Ascending aorta (tissue), 2 donors: ENCODE results near the gene CLMN. TPM values are rescaled to one million over a fixed set of nuclear protein-coding genes. Genes with fewer than 3 reads are reported as not detected.

Experiments
- DNase-seq, 2 donors: peaks; one replicate each; pipeline ENCODE4 v3.0.0-alpha.2; 2019; ENCODE audit warnings: low spot score in 2 of 2
- H3K27ac ChIP-seq, 2 donors: fragments of 200-600 bp; sonication (generic); one replicate each; pipeline ENCODE4 v1.5.1; 2016 to 2017; ENCODE audit warnings: mild to moderate bottlenecking in 1 of 2
- H3K27me3 ChIP-seq: fragments of 200-600 bp; sonication (generic); one replicate; pipeline ENCODE4 v1.5.1; 2017
- H3K36me3 ChIP-seq, 2 donors: fragments of 200-600 bp; sonication (generic); one replicate each; pipeline ENCODE4 v1.5.1; 2016
- H3K4me1 ChIP-seq, 2 donors: fragments of 200-600 bp; sonication (generic); one replicate each; pipeline ENCODE4 v1.5.1; 2016 to 2017; ENCODE audit warnings: mild to moderate bottlenecking in 1 of 2
- H3K4me3 ChIP-seq, 2 donors: fragments of 200-600 bp; sonication (generic); one replicate each; pipeline ENCODE4 v1.5.1; 2016 to 2017; ENCODE audit warnings: mild to moderate bottlenecking in 1 of 2
- H3K9me3 ChIP-seq, 2 donors: fragments of 200-600 bp; sonication (generic); one replicate each; pipeline ENCODE4 v1.5.1; 2016
- intact Hi-C: fragments of 100-400 bp; cut with DNase I; formaldehyde crosslinking; loops from one replicate; pipeline ENCODE4 v1.15.1; 2023
- total RNA-seq: library from RNA; depleted of rRNA; stranded (reverse); fragments of >200 nt; gene quantifications from one replicate; pipeline ENCODE4 v1.1.0, GENCODE V29; 2016
- TF ChIP-seq, protein P1 (sequence below), 3 experiments: fragments of 200-600 bp in 2 of 3; fragments of 450-650 bp in 1 of 3; sonication (generic) in 2 of 3; IDR thresholded peaks; one replicate each; pipeline ENCODE4 v1.5.1; 2016 to 2019; ENCODE audit warnings: antibody characterized with exemption in 3 of 3, mild to moderate bottlenecking in 1 of 3, moderate library complexity in 1 of 3

The CLMN gene
- total RNA-seq, 1 donor from 2014 or later: 4.7 TPM

- no peaks in the 10 kb centered on the region for H3K36me3 ChIP-seq
- no peaks in the 10 kb centered on the region for H3K9me3 ChIP-seq
- DNase-seq: peak; percentile 79 to 98
- peak within 1 kb of the TSS; percentile 89 to 94 for H3K27ac ChIP-seq
- peak within 1 kb of the TSS; percentile 88 to 97 for H3K4me3 ChIP-seq
- TF ChIP-seq, protein P1, sequence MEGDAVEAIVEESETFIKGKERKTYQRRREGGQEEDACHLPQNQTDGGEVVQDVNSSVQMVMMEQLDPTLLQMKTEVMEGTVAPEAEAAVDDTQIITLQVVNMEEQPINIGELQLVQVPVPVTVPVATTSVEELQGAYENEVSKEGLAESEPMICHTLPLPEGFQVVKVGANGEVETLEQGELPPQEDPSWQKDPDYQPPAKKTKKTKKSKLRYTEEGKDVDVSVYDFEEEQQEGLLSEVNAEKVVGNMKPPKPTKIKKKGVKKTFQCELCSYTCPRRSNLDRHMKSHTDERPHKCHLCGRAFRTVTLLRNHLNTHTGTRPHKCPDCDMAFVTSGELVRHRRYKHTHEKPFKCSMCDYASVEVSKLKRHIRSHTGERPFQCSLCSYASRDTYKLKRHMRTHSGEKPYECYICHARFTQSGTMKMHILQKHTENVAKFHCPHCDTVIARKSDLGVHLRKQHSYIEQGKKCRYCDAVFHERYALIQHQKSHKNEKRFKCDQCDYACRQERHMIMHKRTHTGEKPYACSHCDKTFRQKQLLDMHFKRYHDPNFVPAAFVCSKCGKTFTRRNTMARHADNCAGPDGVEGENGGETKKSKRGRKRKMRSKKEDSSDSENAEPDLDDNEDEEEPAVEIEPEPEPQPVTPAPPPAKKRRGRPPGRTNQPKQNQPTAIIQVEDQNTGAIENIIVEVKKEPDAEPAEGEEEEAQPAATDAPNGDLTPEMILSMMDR (IDR thresholded peaks at IDR 0.05): no peak
- intact Hi-C loops: loop anchor here (2.0 to 5.0 kb wide), 3 partner anchors 165 to 557 kb away; partner anchors contain the start of gene GLRX5
- peaks cover 3 to 16% of the 10 kb centered on the region in 2 donors for H3K4me1 ChIP-seq
- no peaks in the 10 kb centered on the region for H3K27me3 ChIP-seq
These were observed 162.2 kb downstream of the CLMN start, which contains the start of gene DICER1 for GRCh38 chr14:95157327-95158189. TSS of gene DICER1 (minus strand) at chr14:95157529. CDS start at chr14:95133458, 24,071 bp downstream.

- TF ChIP-seq, protein P1 (IDR thresholded peaks at IDR 0.05): no peak
- H3K27me3 ChIP-seq: no peaks in the 10 kb centered on the region
- DNase-seq: no peak
- H3K4me1 ChIP-seq: peaks cover 3 to 18% of the 10 kb centered on the region in 2 donors
- H3K27ac ChIP-seq: peak overlapping the region; percentile 89 to 94
- H3K36me3 ChIP-seq: no peaks in the 10 kb centered on the region
- no peaks in the 10 kb centered on the region for H3K9me3 ChIP-seq
- H3K4me3 ChIP-seq: peak overlapping the region; percentile 88 to 97
- intact Hi-C loops: loop anchor here (2.0 to 5.0 kb wide), 3 partner anchors 165 to 556 kb away; partner anchors contain the start of gene GLRX5
These were observed 162.7 kb downstream of the CLMN start for GRCh38 chr14:95157048-95157326.

DNA sequence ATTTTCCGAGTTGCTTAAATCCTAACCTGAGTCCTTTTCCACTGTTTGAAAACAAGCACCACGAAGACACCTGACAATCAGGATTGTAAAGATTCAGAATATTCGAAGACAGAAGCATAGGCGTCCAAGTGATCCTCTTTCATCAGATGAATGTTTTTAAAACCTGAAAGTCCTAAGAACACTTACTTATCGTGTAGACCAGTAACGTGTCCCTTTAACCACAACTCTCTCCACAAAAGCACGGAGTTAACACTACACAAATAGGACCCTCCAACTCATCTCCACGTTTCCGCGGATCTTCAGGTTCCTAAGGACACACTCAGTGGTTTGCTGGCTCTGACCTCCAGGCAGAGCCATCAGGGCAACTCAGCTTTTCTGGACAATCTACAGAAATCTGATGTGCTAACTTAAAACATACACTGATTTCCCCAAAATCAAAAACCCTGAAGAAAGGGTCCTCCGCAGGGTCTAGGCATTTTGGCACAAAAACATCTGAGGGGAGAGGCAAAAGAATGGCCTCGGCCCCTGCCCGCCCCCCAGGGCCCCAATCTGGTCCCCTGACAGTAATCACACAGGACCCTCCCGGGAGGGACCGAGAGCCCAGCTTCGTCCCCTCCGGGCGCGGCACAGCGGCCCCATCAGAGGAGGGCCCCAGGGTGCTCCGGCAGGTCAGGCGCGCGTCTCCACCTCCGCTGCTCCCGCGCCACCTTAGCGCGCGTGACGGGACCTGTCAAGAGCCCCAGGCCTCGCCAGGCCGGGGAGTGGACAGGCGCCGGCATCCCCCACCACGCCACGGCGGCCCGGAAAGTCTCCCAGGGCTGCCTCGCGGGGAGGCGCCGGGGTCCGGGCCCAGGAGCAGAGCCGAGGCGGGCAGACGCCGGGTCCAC lies 163.3 kb downstream of the CLMN start:
- peaks cover 3 to 24% of the 10 kb centered on the region in 2 donors for H3K4me1 ChIP-seq
- peak in 1 of 2 donors; percentile 65 for DNase-seq
- H3K27me3 ChIP-seq: no peaks in the 10 kb centered on the region
- H3K36me3 ChIP-seq: no peaks in the 10 kb centered on the region
- intact Hi-C loops: loop anchor here (2.0 to 5.0 kb wide), 3 partner anchors 166 to 556 kb away; partner anchors contain the start of gene GLRX5
- no peaks in the 10 kb centered on the region for H3K9me3 ChIP-seq
- H3K27ac ChIP-seq: peak overlapping the region; percentile 89 to 94
- peak overlapping the region; percentile 88 to 97 for H3K4me3 ChIP-seq
- TF ChIP-seq, protein P1 (IDR thresholded peaks at IDR 0.05): no peak

DNA sequence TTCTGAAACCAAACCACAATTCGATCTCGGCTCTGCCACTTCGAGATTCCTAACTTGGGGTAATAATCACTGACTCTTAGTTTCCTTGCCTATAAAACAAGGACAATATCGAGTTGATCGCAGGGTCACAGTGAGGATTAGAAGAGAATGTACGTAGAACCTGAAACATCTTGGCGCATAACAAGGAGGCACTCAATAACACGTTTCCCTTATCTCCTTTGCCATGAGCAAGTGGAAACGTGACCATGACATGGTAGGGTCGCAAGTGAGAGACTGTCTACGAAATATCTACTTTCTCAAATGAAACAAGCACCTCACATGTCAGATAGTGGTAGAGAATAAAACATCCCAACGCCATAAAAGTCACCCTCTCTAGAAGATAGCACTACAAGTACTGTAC lies 164.7 kb downstream of the CLMN start:
- Histone ChIP-seq H3K9me3 (no peaks in the 10 kb centered on the region), H3K27me3 (no peaks in the 10 kb centered on the region), H3K4me3 (peak overlapping the region; percentile 88 to 97), H3K4me1 (peaks cover 3 to 29% of the 10 kb centered on the region in 2 donors), H3K27ac (no peak overlapping the region), H3K36me3 (no peaks in the 10 kb centered on the region)
- TF ChIP-seq, protein P1 (IDR thresholded peaks at IDR 0.05): no peak
- DNase-seq: no peak
- intact Hi-C loops: loop anchor here (5.0 kb wide), 1 partner anchor 167 kb away; no protein-coding TSS in a partner anchor

- TF ChIP-seq, protein P1 (IDR thresholded peaks at IDR 0.05): no peak
- Histone ChIP-seq H3K4me1 (peaks cover 3 to 33% of the 10 kb centered on the region in 2 donors), H3K9me3 (no peaks in the 10 kb centered on the region), H3K27me3 (no peaks in the 10 kb centered on the region), H3K4me3 (no peak overlapping the region), H3K27ac (no peak overlapping the region), H3K36me3 (no peaks in the 10 kb centered on the region)
- intact Hi-C loops: no loop called here
- DNase-seq: no peak
These were observed 165.8 kb downstream of the CLMN start for GRCh38 chr14:95153866-95154265.
